NCI-H146 treated with DMSO at 0.1 percent for 48 hours (cell line): ENCODE results near the gene SLC25A25.
A peak's percentile ranks its signal among the peaks of the same experiment; 100 is the strongest.

Experiments used
- DNase-seq: peaks from one replicate; lab custom pipeline; 2025; ENCODE audit not compliant: unreplicated experiment; lab: John Stamatoyannopoulos, UW

Gene SLC25A25

DNA sequence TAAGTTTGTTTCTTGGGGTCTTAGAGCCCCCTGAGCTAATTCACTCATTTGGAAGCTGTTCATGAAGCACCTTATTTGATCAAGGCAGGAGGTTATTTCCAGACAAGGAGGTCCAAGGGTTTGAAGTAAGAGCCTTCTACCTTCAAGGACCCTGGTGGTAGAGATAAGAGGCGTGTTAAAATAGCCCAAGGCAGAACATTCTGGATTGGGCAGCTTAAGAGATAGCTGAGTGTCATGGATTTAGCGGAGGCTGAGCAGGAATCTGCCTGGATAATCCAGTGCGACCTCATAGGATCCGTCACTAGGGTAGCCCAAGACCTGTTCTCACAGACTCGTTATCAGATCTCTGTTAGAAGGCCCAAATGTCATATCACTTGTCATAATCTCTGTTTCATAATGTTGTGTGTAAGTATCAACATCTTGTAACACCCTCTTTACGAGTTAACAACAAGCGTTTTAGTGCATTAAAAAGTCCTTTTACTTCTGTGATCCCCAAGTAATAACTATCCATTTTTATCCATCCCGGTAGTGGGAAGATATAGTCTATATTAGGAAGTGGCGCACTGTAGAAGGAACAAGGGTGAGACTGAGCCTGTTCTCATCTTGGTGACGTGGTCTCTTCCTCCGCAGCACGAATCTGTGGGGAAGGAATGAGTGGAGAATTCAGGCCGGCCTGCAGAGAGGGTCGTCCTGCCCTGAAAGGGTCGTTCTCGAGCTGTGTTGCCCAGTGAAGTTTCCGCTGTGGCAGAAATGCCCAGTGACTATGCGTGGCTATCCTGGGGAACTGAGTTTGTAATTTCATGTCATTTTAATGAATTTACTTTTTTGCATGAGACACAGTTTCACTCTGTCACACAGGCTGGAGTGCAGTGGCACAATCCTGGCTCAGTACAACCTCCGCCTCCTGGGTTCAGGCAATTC lies 28.8 kb downstream of the SLC25A25 start:
- no peak for DNase-seq

DNA sequence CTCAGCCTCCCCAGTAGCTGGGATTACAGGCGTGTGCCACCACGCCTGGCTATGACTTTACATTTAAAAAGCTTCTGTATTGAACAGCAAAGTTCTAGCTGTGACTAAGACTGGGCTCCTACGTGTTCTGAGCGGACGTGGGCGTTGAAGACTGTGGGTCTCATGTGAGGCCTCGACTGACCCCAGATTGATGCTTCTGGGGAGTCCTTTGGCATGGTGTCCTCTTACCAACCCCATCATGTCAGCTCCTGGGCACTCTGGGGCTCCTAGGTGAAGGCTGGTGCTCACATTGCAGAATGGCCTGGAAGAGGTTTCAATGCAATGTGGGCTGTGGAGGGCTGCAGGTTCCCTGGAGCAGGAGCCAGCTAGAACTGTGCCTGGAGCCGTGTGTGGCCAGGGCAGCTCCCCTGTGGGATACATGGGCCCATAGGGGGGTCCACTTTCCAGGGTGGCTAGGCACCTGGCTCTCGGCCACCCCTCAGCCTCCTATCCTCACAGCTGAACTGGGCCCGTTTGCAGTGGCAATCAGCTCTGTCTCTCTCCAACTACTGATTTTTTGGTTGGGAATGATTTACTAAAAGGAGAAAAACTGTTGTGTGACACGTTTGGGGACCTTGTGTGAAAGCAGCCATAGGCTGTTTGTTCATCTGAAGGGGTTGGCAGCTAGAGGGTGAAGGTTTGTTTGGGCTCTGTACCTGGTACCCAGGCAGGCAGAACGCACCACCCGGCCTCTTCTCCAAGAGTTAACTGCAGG lies 29.7 kb downstream of the SLC25A25 start:
- DNase-seq = no peak

- peak; percentile 59 for DNase-seq
Measured at GRCh38 chr9:128098297-128099230, 30.5 kb downstream of the SLC25A25 start.

DNA sequence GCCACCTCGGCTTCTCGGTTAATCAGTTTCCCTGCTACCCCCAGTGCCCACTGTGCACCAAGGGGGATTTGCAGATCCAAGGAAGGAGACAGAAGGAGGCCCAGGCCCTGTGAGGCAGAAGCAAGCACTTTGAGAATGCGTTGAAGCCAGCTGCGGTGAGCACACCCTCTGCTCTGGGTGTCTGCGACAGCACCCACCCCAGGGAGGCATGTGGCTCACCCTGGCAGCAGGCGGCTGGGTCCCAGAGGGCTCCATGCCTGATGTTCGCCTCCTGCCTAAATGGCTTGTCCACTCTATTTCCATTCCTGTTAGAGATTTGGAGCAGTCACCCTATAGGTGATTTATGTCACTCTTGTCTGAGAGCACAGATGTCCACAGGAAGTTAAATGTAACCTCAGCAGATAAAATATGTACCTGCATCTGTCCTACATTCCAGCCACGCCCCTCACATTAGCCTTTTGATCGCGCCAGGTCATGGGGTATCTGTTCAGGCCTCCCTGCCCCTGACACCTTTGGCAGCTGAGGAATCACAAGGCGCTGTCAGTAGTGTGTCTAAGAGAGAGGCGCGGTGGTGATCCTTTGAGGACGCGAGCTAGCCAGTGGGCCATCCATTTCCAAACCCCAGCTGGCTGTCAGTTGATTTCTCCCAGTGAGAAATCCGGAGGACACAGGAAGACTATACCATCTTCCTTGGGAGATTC lies 31.3 kb downstream of the SLC25A25 start:
- no peak for DNase-seq

DNA sequence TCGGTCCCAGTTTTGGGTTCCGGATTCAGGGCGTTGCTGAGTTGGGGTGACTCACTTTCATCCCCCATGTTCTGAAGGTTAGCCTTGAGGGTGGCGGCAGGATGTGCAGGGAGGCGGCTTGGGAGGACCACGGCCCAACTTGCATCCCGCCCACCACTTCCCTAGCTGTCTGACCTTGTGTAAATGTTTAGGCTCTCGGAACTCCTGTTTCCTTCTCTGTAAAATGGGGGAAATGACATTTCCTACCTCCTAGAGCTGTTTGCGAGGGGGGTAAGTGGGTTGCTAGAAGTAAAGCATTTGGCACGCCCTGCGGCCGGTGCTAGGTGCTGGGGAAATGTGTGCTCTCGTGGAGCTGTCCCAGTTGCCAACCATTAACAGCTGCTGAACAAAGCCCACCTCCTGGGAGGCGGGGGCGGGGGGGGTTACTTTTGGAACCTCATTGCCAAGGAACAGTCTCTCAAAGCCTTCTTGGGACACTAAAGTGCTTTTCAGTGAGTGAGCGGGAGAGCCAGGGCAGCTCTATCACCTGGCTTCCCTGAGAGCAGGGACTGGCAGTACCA lies 32.0 kb downstream of the SLC25A25 start:
- no peak for DNase-seq

DNA sequence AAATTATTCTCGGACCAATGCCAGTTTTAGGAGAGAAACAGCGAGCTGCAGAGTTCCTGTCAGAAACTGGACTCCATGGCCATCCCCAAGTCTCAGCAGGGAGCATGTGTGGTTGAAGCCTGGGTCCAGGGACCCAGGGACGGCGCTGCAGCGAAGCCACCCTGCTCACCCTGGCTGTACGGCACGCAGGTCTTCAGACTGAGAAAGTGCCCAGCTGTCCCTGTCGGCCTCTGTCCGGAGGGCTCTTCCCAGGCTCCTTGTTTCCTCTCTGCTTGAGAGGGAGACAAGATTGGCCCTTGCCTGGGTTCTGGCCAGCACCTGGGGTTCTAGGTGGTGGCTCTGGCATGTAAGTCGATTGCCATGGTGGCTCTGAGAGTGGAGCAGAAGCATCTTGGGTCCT lies 32.5 kb downstream of the SLC25A25 start:
- DNase-seq = no peak

GRCh38 chr9:128101231-128101661 lies 33.2 kb downstream of the SLC25A25 start:
- DNase-seq = no peak

- no peak for DNase-seq
Measured at GRCh38 chr9:128101690-128102089, 33.7 kb downstream of the SLC25A25 start.

- DNase-seq = no peak
Measured at GRCh38 chr9:128102196-128102595, 34.2 kb downstream of the SLC25A25 start.

DNA sequence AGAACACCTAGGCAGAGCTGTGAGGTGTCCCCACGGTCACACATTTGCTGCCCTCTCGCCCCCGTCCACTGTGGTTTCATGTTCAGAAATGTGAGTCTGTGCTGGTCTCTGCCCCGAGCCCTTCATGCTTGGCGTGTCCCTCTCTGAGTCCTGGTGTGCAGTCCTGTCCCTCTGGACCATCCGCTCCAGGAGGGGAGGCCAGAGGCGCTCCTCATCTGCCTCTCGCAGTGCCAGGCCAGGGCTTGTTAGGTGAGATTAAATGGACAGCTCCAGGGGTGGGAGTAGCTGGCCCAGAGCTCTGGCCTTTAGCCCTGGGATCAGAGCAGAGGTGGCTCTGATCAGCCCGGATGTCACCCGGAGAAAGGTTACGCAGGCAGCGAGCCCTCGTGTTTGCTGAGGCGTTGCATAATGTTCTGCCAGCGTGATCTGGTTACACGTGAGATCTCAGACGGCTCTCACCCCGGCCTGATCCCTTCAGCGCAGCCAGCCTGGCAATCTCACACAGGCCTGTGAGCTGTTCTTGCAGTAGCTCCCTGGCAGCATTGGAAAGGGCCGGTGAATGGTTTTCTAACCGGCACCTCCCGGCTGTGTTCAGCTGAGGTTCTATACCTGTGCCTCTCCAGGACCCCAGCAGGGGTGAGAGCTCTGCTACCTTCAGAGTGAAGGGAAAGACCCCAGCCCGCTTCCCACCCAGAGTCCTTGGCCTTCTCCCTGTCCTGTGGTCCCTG lies 35.0 kb downstream of the SLC25A25 start:
- no peak for DNase-seq

DNA sequence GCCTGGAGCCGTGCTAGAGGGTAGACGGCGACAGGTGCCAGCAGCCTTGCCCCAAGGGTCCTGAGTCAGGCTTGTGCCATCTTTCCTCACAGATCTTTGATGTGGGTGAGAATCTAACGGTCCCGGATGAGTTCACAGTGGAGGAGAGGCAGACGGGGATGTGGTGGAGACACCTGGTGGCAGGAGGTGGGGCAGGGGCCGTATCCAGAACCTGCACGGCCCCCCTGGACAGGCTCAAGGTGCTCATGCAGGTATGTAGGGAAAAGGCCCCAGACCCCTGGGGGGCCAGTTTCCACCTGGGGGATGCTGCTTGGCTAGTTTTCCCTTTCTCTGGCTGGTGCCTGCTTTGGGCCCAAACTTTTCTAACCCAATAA lies 35.5 kb downstream of the SLC25A25 start:
- DNase-seq = peak; percentile 19

DNA sequence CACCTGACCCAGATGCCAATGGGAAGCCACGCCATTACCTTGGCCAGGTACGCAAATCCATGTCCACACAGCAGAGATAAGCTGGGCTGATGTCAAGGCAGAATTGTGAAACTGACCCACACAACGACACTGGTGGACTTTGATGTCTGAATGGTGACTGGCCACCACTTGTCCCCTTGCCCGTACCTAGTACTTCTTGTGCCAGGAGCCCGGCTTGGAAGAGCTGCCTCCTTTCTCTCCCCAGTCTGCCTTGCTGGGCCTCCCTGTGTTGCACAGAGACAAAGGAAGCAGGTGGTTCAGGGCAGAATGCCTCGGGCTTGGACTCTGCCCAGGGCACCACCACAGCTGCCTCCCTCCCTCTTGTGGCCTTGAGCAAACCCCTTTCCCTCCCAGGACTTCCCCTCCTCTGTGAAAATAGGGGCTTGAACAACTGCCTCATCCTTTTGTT lies 36.2 kb downstream of the SLC25A25 start:
- DNase-seq = peak; percentile 51

- no peak for DNase-seq
Measured at GRCh38 chr9:128105538-128106175, 37.6 kb downstream of the SLC25A25 start.

DNA sequence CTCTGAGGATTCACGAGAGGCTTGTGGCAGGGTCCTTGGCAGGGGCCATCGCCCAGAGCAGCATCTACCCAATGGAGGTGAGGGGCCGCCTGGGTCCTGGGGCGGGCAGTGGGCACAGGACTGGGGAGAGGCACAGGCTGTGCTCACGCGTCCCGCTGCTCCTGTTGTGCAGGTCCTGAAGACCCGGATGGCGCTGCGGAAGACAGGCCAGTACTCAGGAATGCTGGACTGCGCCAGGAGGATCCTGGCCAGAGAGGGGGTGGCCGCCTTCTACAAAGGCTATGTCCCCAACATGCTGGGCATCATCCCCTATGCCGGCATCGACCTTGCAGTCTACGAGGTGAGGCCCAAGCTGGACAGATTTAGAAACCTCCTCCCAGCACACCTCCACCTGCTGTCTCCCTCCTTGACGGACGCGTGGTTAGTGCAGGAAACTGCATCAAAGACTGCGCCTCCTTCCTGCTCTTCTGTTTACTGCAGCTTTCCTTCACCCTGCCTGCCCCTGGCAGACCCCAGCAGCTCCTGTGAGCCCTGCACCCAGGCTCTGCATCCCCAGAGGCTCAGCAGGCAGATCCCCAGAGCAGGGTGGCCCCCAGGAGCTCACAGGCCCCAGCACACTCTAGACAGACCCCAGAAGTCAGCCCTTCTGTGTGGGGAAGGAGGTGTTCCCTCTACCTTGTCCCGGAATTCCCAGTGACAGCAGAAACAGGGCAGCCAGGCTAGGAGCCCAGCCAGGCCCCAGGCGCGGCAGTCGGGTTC lies 38.3 kb downstream of the SLC25A25 start:
- no peak for DNase-seq

- DNase-seq = no peak
Measured at GRCh38 chr9:128106940-128107467, 39.0 kb downstream of the SLC25A25 start.

DNA sequence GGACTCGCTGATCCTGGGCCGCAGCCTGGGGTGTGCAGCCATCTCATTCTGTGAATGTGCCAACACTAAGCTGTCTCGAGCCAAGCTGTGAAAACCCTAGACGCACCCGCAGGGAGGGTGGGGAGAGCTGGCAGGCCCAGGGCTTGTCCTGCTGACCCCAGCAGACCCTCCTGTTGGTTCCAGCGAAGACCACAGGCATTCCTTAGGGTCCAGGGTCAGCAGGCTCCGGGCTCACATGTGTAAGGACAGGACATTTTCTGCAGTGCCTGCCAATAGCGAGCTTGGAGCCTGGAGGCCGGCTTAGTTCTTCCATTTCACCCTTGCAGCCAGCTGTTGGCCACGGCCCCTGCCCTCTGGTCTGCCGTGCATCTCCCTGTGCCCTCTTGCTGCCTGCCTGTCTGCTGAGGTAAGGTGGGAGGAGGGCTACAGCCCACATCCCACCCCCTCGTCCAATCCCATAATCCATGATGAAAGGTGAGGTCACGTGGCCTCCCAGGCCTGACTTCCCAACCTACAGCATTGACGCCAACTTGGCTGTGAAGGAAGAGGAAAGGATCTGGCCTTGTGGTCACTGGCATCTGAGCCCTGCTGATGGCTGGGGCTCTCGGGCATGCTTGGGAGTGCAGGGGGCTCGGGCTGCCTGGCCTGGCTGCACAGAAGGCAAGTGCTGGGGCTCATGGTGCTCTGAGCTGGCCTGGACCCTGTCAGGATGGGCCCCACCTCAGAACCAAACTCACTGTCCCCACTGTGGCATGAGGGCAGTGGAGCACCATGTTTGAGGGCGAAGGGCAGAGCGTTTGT lies 39.6 kb downstream of the SLC25A25 start:
- DNase-seq = no peak
